H1 (cell line): ENCODE data around the gene CELSR1. TPM values are rescaled to one million over a fixed set of nuclear protein-coding genes. Genes with fewer than 3 reads are reported as not detected.

Experiments used
- CTCF ChIA-PET: fragments of 300-600 bp; sonication (Branson Sonifier 250); formaldehyde crosslinking; loops from one replicate; lab custom pipeline; 2021; ENCODE audit not compliant: partially characterized antibody; lab: Charles Lee
- POLR2A ChIA-PET: fragments of 300-600 bp; sonication (Branson Sonifier 250); formaldehyde crosslinking; loops from one replicate; lab custom pipeline; 2021; ENCODE audit warnings: inconsistent platforms; ENCODE audit not compliant: partially characterized antibody; lab: Charles Lee
- DNase-seq, 2 experiments: peaks; one replicate each; pipeline versions ENCODE4 v3.0.0 to v3.0.0-alpha.2; 2010 to 2022; ENCODE audit warnings: low spot score in 2 of 2, low read depth in 1 of 2, mixed read lengths in 1 of 2
- FAIRE-seq: peaks from 2 replicates; lab custom pipeline; 2011; peaks lifted over from hg19 to GRCh38; lab: Jason Lieb, UNC
- H2AFZ ChIP-seq: 2 replicates; pipeline ENCODE4 v1.8.1; 2012; ENCODE audit warnings: low read length, inconsistent platforms
- H2AK5ac ChIP-seq: 2 replicates; pipeline ENCODE4 v1.6.1; 2013; ENCODE audit warnings: low read depth, low read length
- H2BK120ac ChIP-seq: replicated peaks from 2 replicates; pipeline ENCODE3; 2013; ENCODE audit warnings: low read depth, low read length, inconsistent platforms
- H2BK12ac ChIP-seq: 2 replicates; pipeline ENCODE4 v1.6.1; 2013; ENCODE audit warnings: low read depth, low read length
- H2BK15ac ChIP-seq: 2 replicates; pipeline ENCODE4 v1.6.1; 2013; ENCODE audit warnings: low read length
- H2BK20ac ChIP-seq: 2 replicates; pipeline ENCODE4 v1.6.1; 2013; ENCODE audit warnings: low read length
- H2BK5ac ChIP-seq: 2 replicates; pipeline ENCODE4 v1.6.1; 2013; ENCODE audit warnings: low read depth, low read length
- H3K14ac ChIP-seq: 2 replicates; pipeline ENCODE4 v1.6.1; 2013; ENCODE audit warnings: inconsistent platforms; ENCODE audit not compliant: insufficient read length
- H3K18ac ChIP-seq: 2 replicates; pipeline ENCODE4 v1.6.1; 2013; ENCODE audit warnings: low read length; ENCODE audit errors: extremely low read depth
- H3K23ac ChIP-seq: 2 replicates; pipeline ENCODE4 v1.6.1; 2013; ENCODE audit warnings: inconsistent platforms; ENCODE audit not compliant: insufficient read length
- H3K23me2 ChIP-seq: 2 replicates; pipeline ENCODE4 v1.6.1; 2013; ENCODE audit warnings: low read depth, low read length
- H3K27ac ChIP-seq: 2 replicates; pipeline ENCODE4 v1.6.1; 2011; ENCODE audit warnings: low read depth, low read length, inconsistent platforms
- H3K27me3 ChIP-seq, 4 experiments: replicated peaks in 1 of 4; 1 replicate in 1 of 4; 2 replicates in 3 of 4; pipeline versions ENCODE4 v1.6.1 to v1.8.1; 2011 to 2013; ENCODE audit warnings: low read length in 3 of 4, mild to moderate bottlenecking in 3 of 4, inconsistent platforms in 2 of 4, mixed read lengths in 2 of 4, moderate library complexity in 1 of 4; ENCODE audit not compliant: control insufficient read depth in 3 of 4, insufficient read depth in 3 of 4; ENCODE audit errors: extremely low read depth in 1 of 4
- H3K36me3 ChIP-seq, 4 experiments: 2 replicates each; pipeline versions ENCODE4 v1.6.1 to v1.8.1; 2011 to 2013; ENCODE audit warnings: mild to moderate bottlenecking in 4 of 4, low read length in 3 of 4, moderate library complexity in 2 of 4, control low read depth in 1 of 4, inconsistent platforms in 1 of 4; ENCODE audit not compliant: insufficient read depth in 4 of 4, control insufficient read depth in 2 of 4
- H3K4ac ChIP-seq: replicated peaks from 2 replicates; pipeline ENCODE3; 2013; ENCODE audit warnings: low read length, low read depth, mixed read lengths, inconsistent platforms; ENCODE audit not compliant: insufficient read length
- H3K4me1 ChIP-seq, 4 experiments: replicated peaks in 1 of 4; 1 replicate in 1 of 4; 2 replicates in 3 of 4; pipeline versions ENCODE4 v1.6.1 to v1.8.1; 2011 to 2013; ENCODE audit warnings: low read length in 3 of 4, inconsistent platforms in 2 of 4, mixed read lengths in 1 of 4; ENCODE audit not compliant: insufficient read depth in 4 of 4, control insufficient read depth in 3 of 4
- H3K4me2 ChIP-seq, 2 experiments: 2 replicates each; pipeline versions ENCODE4 v1.6.1 to v1.8.1; 2011 to 2013; ENCODE audit warnings: low read depth in 2 of 2, low read length in 2 of 2, control low read depth in 1 of 2, inconsistent platforms in 1 of 2, mild to moderate bottlenecking in 1 of 2; ENCODE audit not compliant: insufficient read depth in 1 of 2
- H3K4me3 ChIP-seq, 4 experiments: fragments of 200-600, 300-600 bp in 1 of 4; sonication (generic), shearing (Covaris generic), sonication (Bioruptor Twin) in 1 of 4; 2 replicates each; pipeline versions ENCODE4 v1.5.1 to v1.8.1; 2011 to 2016; ENCODE audit warnings: low read length in 4 of 4, low read depth in 3 of 4, control low read depth in 2 of 4, inconsistent platforms in 2 of 4, mild to moderate bottlenecking in 2 of 4, mixed read lengths in 1 of 4, moderate library complexity in 1 of 4; ENCODE audit not compliant: insufficient read depth in 2 of 4; ENCODE audit errors: extremely low read depth in 1 of 4
- H3K56ac ChIP-seq: replicated peaks from 2 replicates; pipeline ENCODE3; 2013; ENCODE audit warnings: low read depth, mild to moderate bottlenecking, mixed read lengths, low read length, inconsistent platforms; ENCODE audit not compliant: insufficient read length
- H3K79me1 ChIP-seq: 2 replicates; pipeline ENCODE4 v1.6.1; 2013; ENCODE audit warnings: low read depth, low read length, control low read depth
- H3K79me2 ChIP-seq, 2 experiments: 2 replicates each; pipeline versions ENCODE4 v1.6.1 to v1.8.1; 2012 to 2013; ENCODE audit warnings: low read length in 2 of 2, mild to moderate bottlenecking in 2 of 2, inconsistent platforms in 1 of 2; ENCODE audit not compliant: insufficient read depth in 2 of 2, control insufficient read depth in 1 of 2
- H3K9ac ChIP-seq, 4 experiments: replicated peaks in 1 of 4; 1 replicate in 1 of 4; 2 replicates in 3 of 4; pipeline versions ENCODE4 v1.6.1 to v1.8.1; 2011 to 2013; ENCODE audit warnings: low read depth in 3 of 4, low read length in 3 of 4, control low read depth in 2 of 4, mild to moderate bottlenecking in 2 of 4, moderate library complexity in 2 of 4, inconsistent platforms in 1 of 4; ENCODE audit errors: extremely low read depth in 1 of 4
- H3K9me3 ChIP-seq, 2 experiments: 2 replicates each; pipeline versions ENCODE4 v1.6.1 to v1.8.1; 2012 to 2013; ENCODE audit warnings: mild to moderate bottlenecking in 2 of 2, moderate library complexity in 2 of 2, control low read depth in 1 of 2, inconsistent platforms in 1 of 2, low read depth in 1 of 2, low read length in 1 of 2, mixed read lengths in 1 of 2; ENCODE audit not compliant: insufficient read depth in 2 of 2
- H4K20me1 ChIP-seq, 2 experiments: replicated peaks in 1 of 2; 2 replicates each; pipeline versions ENCODE3 to v1.8.1; 2011 to 2013; ENCODE audit warnings: inconsistent platforms in 2 of 2, low read length in 2 of 2, mild to moderate bottlenecking in 1 of 2; ENCODE audit not compliant: insufficient read depth in 2 of 2, control insufficient read depth in 1 of 2
- H4K5ac ChIP-seq: 2 replicates; pipeline ENCODE4 v1.6.1; 2013; ENCODE audit warnings: low read length, low read depth, mixed read lengths, inconsistent platforms; ENCODE audit not compliant: insufficient read length
- H4K8ac ChIP-seq: 2 replicates; pipeline ENCODE4 v1.8.0; 2013; ENCODE audit warnings: mild to moderate bottlenecking, moderate library complexity, low read length, inconsistent platforms; ENCODE audit not compliant: insufficient read depth; ENCODE audit errors: extremely low read depth
- H4K91ac ChIP-seq: replicated peaks from 2 replicates; pipeline ENCODE3; 2013; ENCODE audit warnings: low read length, mixed read lengths, inconsistent platforms; ENCODE audit not compliant: insufficient read length
- BRCA1 ChIP-seq: IDR thresholded peaks from 2 replicates; pipeline ENCODE4 v1.6.1; 2012; ENCODE audit warnings: low read depth, low read length, improper control_type of control experiment
- CHD2 ChIP-seq: IDR thresholded peaks from 2 replicates; pipeline ENCODE4 v1.6.1; 2012; ENCODE audit warnings: low read length, improper control_type of control experiment
- CREB1 ChIP-seq: IDR thresholded peaks from 2 replicates; pipeline ENCODE4 v1.6.1; 2012; ENCODE audit warnings: inconsistent platforms
- GTF2F1 ChIP-seq: IDR thresholded peaks from 2 replicates; pipeline ENCODE4 v1.6.1; 2012; ENCODE audit warnings: low read depth, low read length, improper control_type of control experiment, borderline replicate concordance
- HDAC6 ChIP-seq: IDR thresholded peaks from one replicate; pipeline ENCODE4 v1.7.1; 2012; ENCODE audit warnings: low read depth, mild to moderate bottlenecking, inconsistent platforms, low read length, moderate library complexity
- SP4 ChIP-seq: IDR thresholded peaks from 2 replicates; pipeline ENCODE4 v1.6.1; 2012; ENCODE audit warnings: low read length, inconsistent platforms
- TBP ChIP-seq: IDR thresholded peaks from 2 replicates; pipeline ENCODE4 v1.6.1; 2011; ENCODE audit warnings: low read depth, low read length, improper control_type of control experiment
- TCF12 ChIP-seq: IDR thresholded peaks from 2 replicates; pipeline ENCODE4 v1.6.1; 2011; ENCODE audit warnings: low read depth, mild to moderate bottlenecking, low read length
- ZNF274 ChIP-seq: IDR thresholded peaks from 2 replicates; pipeline ENCODE4 v1.7.0; 2012; ENCODE audit warnings: low read length, borderline replicate concordance; ENCODE audit errors: extremely low read depth
- WGBS, 2 experiments: shearing (Covaris generic) in 1 of 2; methylation state at CpG; one replicate each; pipeline versions ENCODE4 v1.1.6 to v1.1.7; 2013 to 2015; ENCODE audit warnings: low lambda C conversion rate in 2 of 2, mixed read lengths in 2 of 2, inconsistent platforms in 1 of 2, low coverage in 1 of 2, missing lambda C conversion rate in 1 of 2; ENCODE audit not compliant: insufficient replicate concordance in 2 of 2, insufficient coverage in 1 of 2, insufficient read length in 1 of 2; ENCODE audit errors: extremely low coverage in 1 of 2, missing lambda C conversion rate in 1 of 2; 5-methylcytosine and 5-hydroxymethylcytosine counted together
- polyA plus RNA-seq, 7 experiments: library from polyadenylated mRNA; depleted of rRNA in 3 of 7; stranded (reverse) in 5 of 7; unstranded in 2 of 7; fragments of >200 nt in 5 of 7; fragments of 200-250 nt in 2 of 7; gene quantifications; 1 replicate in 5 of 7; 2 replicates in 1 of 7; 4 replicates in 1 of 7; pipeline versions ENCODE4 v1.2.1 to v1.2.3, GENCODE V29; 2011 to 2013; ENCODE audit warnings: missing spikeins in 2 of 7, mixed read lengths in 2 of 7
- total RNA-seq: library from RNA; stranded (reverse); fragmentation: NEBNext Ultra II Directional; extraction: Animal tissue kit (Norgen Biotek cat#: 25700); gene quantifications from 2 replicates; pipeline ENCODE4 v1.2.1, GENCODE V29; 2021
- TF ChIP-seq, protein P1 (sequence below): IDR thresholded peaks from 2 replicates; pipeline ENCODE4 v1.6.1; 2012; ENCODE audit warnings: inconsistent platforms
- TF ChIP-seq, protein P2 (sequence below): IDR thresholded peaks from 2 replicates; pipeline ENCODE4 v1.6.1; 2012; ENCODE audit warnings: low read length, inconsistent platforms
- TF ChIP-seq, protein P3 (sequence below): IDR thresholded peaks from 2 replicates; pipeline ENCODE4 v1.6.1; 2012; ENCODE audit warnings: inconsistent platforms

CELSR1 gene
- total and polyA plus RNA-seq, 2 of the 8 experiments (the other 6 are each of a cell fraction or from before 2014, with no cell fraction given), result 9.0 to 12.4 TPM

DNA sequence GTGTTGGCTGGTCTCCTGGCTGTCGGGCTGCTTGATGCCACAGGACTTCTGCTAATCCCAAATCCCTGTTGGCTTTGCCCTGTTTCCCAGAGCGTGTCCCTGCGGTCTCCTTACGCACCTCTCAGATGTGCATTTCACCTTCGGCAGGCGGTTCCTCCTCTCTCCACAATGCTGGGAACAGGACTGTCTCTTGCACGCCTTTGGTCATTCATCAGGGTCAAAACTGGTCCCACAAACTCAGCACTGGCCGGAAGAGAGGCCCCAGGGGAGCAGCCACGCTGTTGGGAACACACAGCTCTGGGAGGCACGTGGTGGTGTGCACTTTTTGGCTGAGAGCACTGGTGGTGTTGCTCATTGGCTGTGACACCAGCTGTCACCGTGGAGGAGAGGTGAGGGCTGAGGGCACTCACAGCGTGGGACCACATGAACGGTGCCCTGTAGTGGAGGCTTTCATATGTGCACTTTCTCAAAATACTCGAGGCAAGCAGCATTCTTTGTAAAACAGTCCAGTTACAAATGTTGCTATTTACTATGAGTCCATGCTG is 217.2 kb downstream of the CELSR1 start:
- Histone ChIP-seq H3K23me2 (no peaks in the 10 kb centered on the region), H3K79me1 (peaks cover 5% of the 10 kb centered on the region; the same call in 1 of the 2 replicates), H3K14ac (no peak overlapping the region), H2BK5ac (no peak overlapping the region), H3K4ac (no peak overlapping the region), H3K79me2 (no peaks in the 10 kb centered on the region), H2AFZ (no peak overlapping the region), H3K56ac (no peak overlapping the region), H2BK20ac (no peak overlapping the region), H4K5ac (no peak overlapping the region), H2BK15ac (no peak overlapping the region), H3K36me3 (peaks cover 10 to 40% (median 20%) of the 10 kb centered on the region in 4 experiments; a peak in 7 of 8 replicates), H3K27me3 (no peaks in the 10 kb centered on the region), H3K23ac (no peak overlapping the region), H3K4me1 (no peaks in the 10 kb centered on the region), H4K8ac (no peak overlapping the region), H3K27ac (no peak overlapping the region), H3K4me3 (no peak overlapping the region), H2BK120ac (no peak overlapping the region), H3K9ac (no peak overlapping the region), H4K20me1 (peaks cover 4 to 10% of the 10 kb centered on the region in 2 experiments), H4K91ac (no peak overlapping the region), H3K18ac (no peak overlapping the region), H2BK12ac (no peak overlapping the region), H3K9me3 (no peaks in the 10 kb centered on the region), H2AK5ac (no peak overlapping the region), H3K4me2 (no peak overlapping the region)
- FAIRE-seq, result no peak
- 87% methylated on average over 13 of the region's 14 CpGs; no CpG with 5 or more reads in 1 of the 2 experiments for WGBS, 2 experiments
- ChIA-PET CTCF (interaction anchor here (0.5 to 1.6 kb wide), 3 partner anchors 21 to 198 kb away, joined by 3 to 4 read pairs (median 4); no protein-coding TSS in a partner anchor), POLR2A (interaction anchor here (1.1 kb wide), 1 partner anchor 24 kb away, joined by 3 read pairs; the partner anchor contains the start of gene GTSE1)
- DNase-seq, result no peak
- no peak for TF ChIP-seq SP4
- TF ChIP-seq HDAC6, result no peak
- TF ChIP-seq CREB1, result no peak
- TF ChIP-seq, protein P1, sequence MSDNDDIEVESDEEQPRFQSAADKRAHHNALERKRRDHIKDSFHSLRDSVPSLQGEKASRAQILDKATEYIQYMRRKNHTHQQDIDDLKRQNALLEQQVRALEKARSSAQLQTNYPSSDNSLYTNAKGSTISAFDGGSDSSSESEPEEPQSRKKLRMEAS, result no peak
- no peak for TF ChIP-seq TBP
- TF ChIP-seq, protein P2, sequence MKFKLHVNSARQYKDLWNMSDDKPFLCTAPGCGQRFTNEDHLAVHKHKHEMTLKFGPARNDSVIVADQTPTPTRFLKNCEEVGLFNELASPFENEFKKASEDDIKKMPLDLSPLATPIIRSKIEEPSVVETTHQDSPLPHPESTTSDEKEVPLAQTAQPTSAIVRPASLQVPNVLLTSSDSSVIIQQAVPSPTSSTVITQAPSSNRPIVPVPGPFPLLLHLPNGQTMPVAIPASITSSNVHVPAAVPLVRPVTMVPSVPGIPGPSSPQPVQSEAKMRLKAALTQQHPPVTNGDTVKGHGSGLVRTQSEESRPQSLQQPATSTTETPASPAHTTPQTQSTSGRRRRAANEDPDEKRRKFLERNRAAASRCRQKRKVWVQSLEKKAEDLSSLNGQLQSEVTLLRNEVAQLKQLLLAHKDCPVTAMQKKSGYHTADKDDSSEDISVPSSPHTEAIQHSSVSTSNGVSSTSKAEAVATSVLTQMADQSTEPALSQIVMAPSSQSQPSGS, result no peak
- TF ChIP-seq, protein P3, sequence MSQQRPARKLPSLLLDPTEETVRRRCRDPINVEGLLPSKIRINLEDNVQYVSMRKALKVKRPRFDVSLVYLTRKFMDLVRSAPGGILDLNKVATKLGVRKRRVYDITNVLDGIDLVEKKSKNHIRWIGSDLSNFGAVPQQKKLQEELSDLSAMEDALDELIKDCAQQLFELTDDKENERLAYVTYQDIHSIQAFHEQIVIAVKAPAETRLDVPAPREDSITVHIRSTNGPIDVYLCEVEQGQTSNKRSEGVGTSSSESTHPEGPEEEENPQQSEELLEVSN, result no peak
- TF ChIP-seq GTF2F1, result no peak
- no peak for TF ChIP-seq BRCA1
- TF ChIP-seq CHD2, result no peak
- TF ChIP-seq ZNF274, result no peak
- no peak for TF ChIP-seq TCF12
